T-cell (primary cell): ENCODE measurements around the gene FBXL14. TPM values are rescaled to one million over a fixed set of nuclear protein-coding genes. Genes with fewer than 3 reads are reported as not detected.

Experiments
- ATAC-seq, 4 experiments: fragments of 200-7000 bp in 3 of 4; fragments of 150-1000 bp in 1 of 4; cut with Tn5 transposase; replicated peaks in 1 of 4; 1 replicate in 3 of 4; 2 replicates in 1 of 4; pipeline ENCODE4 v1.10.0; 2021; ENCODE audit warnings: moderate library complexity in 3 of 4, mild to moderate bottlenecking in 2 of 4, moderate number of reproducible peaks in 1 of 4
- CTCF ChIA-PET, 2 donors: fragments of 300-600 bp; sonication (Branson Sonifier 250); formaldehyde crosslinking; loops; one replicate each; lab custom pipeline; 2022; ENCODE audit warnings: antibody characterized with exemption in 2 of 2; lab: Charles Lee
- POLR2A ChIA-PET, 2 donors: fragments of 300-600 bp; sonication (Branson Sonifier 250); formaldehyde crosslinking; loops; one replicate each; lab custom pipeline; 2022; ENCODE audit warnings: antibody characterized with exemption in 2 of 2; lab: Charles Lee
- DNase-seq, 35 experiments: peaks; one replicate each; pipeline versions ENCODE4 v3.0.0 to v3.0.0-alpha.2; 2013 to 2023
- H3K27ac ChIP-seq: one replicate; pipeline ENCODE4 v1.5.1; 2013; ENCODE audit warnings: low read length
- H3K27me3 ChIP-seq, 2 experiments: replicated peaks in 1 of 2; 1 replicate in 1 of 2; 2 replicates in 1 of 2; pipeline versions ENCODE4 v1.6.1 to v1.7.0; 2013; ENCODE audit warnings: low read length in 1 of 2, mixed read lengths in 1 of 2; ENCODE audit not compliant: control insufficient read depth in 2 of 2, insufficient read depth in 2 of 2; ENCODE audit errors: extremely low read depth in 1 of 2
- H3K36me3 ChIP-seq, 2 donors: 1 replicate in 1 of 2; 2 replicates in 1 of 2; pipeline versions ENCODE4 v1.6.1 to v1.7.0; 2013; ENCODE audit warnings: low read length in 1 of 2; ENCODE audit not compliant: control insufficient read depth in 2 of 2, insufficient read depth in 1 of 2; ENCODE audit errors: extremely low read depth in 1 of 2
- H3K4me1 ChIP-seq, 2 experiments: 1 replicate in 1 of 2; 2 replicates in 1 of 2; pipeline versions ENCODE4 v1.6.1 to v1.7.0; 2013; ENCODE audit warnings: low read length in 2 of 2, mixed read lengths in 1 of 2; ENCODE audit not compliant: insufficient read depth in 2 of 2, control insufficient read depth in 1 of 2; ENCODE audit errors: extremely low read depth in 1 of 2
- H3K4me3 ChIP-seq, 2 donors: 1 replicate in 1 of 2; 2 replicates in 1 of 2; pipeline versions ENCODE4 v1.5.1 to v1.7.0; 2013; ENCODE audit warnings: mild to moderate bottlenecking in 2 of 2, low read length in 1 of 2, moderate library complexity in 1 of 2; ENCODE audit not compliant: control insufficient read depth in 1 of 2; ENCODE audit errors: extremely low read depth in 1 of 2
- H3K9me3 ChIP-seq: 2 replicates; pipeline ENCODE4 v1.7.0; 2013
- H3K27ac Mint-ChIP-seq, 2 donors: one replicate each; pipeline ENCODE4 v1.8.0; 2020 to 2021; ENCODE audit warnings: mild to moderate bottlenecking in 2 of 2, mixed read lengths in 2 of 2
- H3K27me3 Mint-ChIP-seq, 2 donors: one replicate each; pipeline ENCODE4 v1.8.0; 2021 to 2022; ENCODE audit warnings: mixed read lengths in 2 of 2
- H3K36me3 Mint-ChIP-seq: one replicate; pipeline ENCODE4 v1.8.0; 2021; ENCODE audit warnings: mixed read lengths
- H3K4me1 Mint-ChIP-seq, 3 donors: one replicate each; pipeline ENCODE4 v1.8.0; 2020 to 2022; ENCODE audit warnings: mixed read lengths in 3 of 3, mild to moderate bottlenecking in 1 of 3
- H3K4me3 Mint-ChIP-seq, 3 donors: one replicate each; pipeline ENCODE4 v1.8.0; 2020 to 2022; ENCODE audit warnings: mild to moderate bottlenecking in 3 of 3, mixed read lengths in 3 of 3, moderate library complexity in 3 of 3
- H3K9me3 Mint-ChIP-seq, 3 donors: one replicate each; pipeline ENCODE4 v1.8.0; 2020 to 2022; ENCODE audit warnings: mixed read lengths in 3 of 3
- WGBS: methylation state at CpG from one replicate; pipeline ENCODE4 v1.1.5; 2013; ENCODE audit warnings: missing lambda C conversion rate; ENCODE audit not compliant: insufficient coverage; 5-methylcytosine and 5-hydroxymethylcytosine counted together
- total RNA-seq, 35 experiments: library from RNA in 6 of 35; stranded (reverse) in 6 of 35; fragments of 120-200 nt in 1 of 35; gene quantifications; one replicate each; pipeline versions ENCODE4 v1.2.1 to v1.2.4 and lab custom pipeline; 2013 to 2026

The FBXL14 gene
- total RNA-seq, 5 donors from 2014 or later (not counting 1 experiment from before 2014, with no cell fraction given), result 27.3 to 48.7 (median 42.5) TPM

DNA sequence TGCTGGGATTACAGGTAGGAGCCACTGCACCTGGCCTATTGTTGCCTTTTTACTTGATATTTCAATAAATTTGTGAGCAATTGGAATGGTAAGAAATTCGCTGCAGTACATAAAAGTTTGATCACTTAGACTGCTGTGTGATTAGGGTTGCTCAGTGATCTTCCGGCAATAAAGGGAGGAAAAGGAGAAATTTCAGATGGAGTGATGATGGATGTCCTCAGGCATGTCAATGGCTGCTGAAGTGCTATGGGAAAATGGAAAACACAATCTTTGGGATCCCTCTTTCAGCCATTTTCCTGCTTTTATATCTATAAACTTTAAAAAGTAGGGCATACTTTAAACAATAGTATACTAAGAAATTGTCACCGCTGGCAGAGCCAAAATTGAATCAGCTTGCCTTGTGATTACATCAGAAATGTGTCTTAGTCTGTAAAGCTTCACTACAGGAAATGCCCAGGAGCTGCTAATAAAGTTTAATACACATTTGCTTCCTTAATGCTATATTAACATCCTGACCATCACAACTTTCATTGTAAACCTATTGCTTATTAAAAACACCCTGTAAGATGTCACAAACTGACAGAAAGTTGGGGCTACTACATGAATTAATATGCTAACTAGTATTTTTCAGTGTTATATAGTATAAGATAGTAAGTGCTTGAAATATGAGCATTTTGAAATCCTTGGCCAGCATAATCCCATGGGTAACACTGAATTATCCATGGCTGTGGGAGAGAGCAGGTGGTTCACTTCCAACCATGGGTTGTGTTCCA, 13.7 kb upstream of the FBXL14 start:
- no peak overlapping the region for H3K27ac ChIP-seq
- Mint-ChIP-seq H3K27me3 (peaks cover 0 to 3% of the 10 kb centered on the region in 2 donors), H3K4me1 (peaks cover 13 to 17% (median 16%) of the 10 kb centered on the region in 3 donors), H3K36me3 (no peaks in the 10 kb centered on the region), H3K4me3 (no peak overlapping the region), H3K9me3 (no peaks in the 10 kb centered on the region), H3K27ac (no peak overlapping the region)
- DNase-seq (no peak), ATAC-seq (no peak)
- POLR2A ChIA-PET, result no interaction called here
- no peaks in the 10 kb centered on the region for H3K36me3 ChIP-seq
- peaks cover 0 to 9% of the 10 kb centered on the region in 2 experiments for H3K27me3 ChIP-seq
- CTCF ChIA-PET, result interaction anchor here in 1 of 2 donors (0.6 to 2.2 kb wide), 3 partner anchors 22 to 491 kb away, joined by 3 to 6 read pairs (median 3); no protein-coding TSS in a partner anchor
- no peak overlapping the region for H3K4me3 ChIP-seq
- no peaks in the 10 kb centered on the region for H3K9me3 ChIP-seq
- WGBS, result no CpG with 5 or more reads among the region's 3 CpGs
- H3K4me1 ChIP-seq, result peaks cover 0 to 10% of the 10 kb centered on the region in 2 experiments

DNA sequence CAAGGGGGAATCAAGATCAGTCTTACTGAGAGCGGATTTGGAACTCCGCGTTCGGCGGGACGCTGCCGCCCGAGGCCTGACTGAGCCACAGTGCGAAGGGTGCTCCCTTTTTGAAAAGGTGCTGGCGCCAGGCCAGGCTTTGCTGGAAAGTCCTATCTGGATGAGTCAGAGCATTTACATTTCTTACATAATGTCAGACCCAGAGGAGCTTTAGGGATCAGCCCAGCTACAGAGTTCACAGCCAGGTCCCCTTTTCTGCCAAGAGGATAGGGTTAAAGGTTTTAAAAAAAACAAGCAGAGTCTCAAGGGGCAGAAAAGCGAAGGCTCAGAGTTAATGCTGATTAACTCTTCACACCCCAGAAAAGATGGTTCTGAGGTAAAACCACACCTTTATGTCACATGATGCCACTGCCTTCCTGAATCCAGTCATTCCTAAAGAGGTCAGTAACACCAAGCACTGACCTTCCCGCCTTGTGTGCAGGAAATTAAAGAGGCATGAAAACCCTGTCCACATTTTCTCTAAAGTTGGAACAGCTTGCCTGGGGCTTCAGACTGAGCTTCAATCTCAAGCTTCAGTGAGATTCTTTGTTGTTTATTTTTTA, 11.7 kb upstream of the FBXL14 start:
- Histone ChIP-seq H3K4me1 (peaks cover 8 to 25% of the 10 kb centered on the region in 2 experiments), H3K4me3 (no peak overlapping the region), H3K9me3 (no peaks in the 10 kb centered on the region), H3K27me3 (peaks cover 0 to 7% of the 10 kb centered on the region in 2 experiments), H3K36me3 (no peaks in the 10 kb centered on the region), H3K27ac (no peak overlapping the region)
- no peaks in the 10 kb centered on the region for H3K36me3 Mint-ChIP-seq
- H3K4me3 Mint-ChIP-seq, result peak overlapping the region; percentile 76 to 85 (median 79)
- CTCF ChIA-PET, result interaction anchor here (0.7 to 2.8 kb wide), 8 partner anchors 14 to 704 kb away, joined by 3 to 37 read pairs (median 4); no protein-coding TSS in a partner anchor
- DNase-seq (peak in 10 of 35 experiments; percentile 20 to 57 (median 29)), ATAC-seq (no peak)
- POLR2A ChIA-PET, result no interaction called here
- H3K27me3 Mint-ChIP-seq, result peaks cover 0 to 3% of the 10 kb centered on the region in 2 donors
- no peak overlapping the region for H3K27ac Mint-ChIP-seq
- H3K9me3 Mint-ChIP-seq, result no peaks in the 10 kb centered on the region
- 51% methylated on average over 9 of the region's 12 CpGs for WGBS
- H3K4me1 Mint-ChIP-seq, result peaks cover 28 to 36% (median 35%) of the 10 kb centered on the region in 3 donors

DNA sequence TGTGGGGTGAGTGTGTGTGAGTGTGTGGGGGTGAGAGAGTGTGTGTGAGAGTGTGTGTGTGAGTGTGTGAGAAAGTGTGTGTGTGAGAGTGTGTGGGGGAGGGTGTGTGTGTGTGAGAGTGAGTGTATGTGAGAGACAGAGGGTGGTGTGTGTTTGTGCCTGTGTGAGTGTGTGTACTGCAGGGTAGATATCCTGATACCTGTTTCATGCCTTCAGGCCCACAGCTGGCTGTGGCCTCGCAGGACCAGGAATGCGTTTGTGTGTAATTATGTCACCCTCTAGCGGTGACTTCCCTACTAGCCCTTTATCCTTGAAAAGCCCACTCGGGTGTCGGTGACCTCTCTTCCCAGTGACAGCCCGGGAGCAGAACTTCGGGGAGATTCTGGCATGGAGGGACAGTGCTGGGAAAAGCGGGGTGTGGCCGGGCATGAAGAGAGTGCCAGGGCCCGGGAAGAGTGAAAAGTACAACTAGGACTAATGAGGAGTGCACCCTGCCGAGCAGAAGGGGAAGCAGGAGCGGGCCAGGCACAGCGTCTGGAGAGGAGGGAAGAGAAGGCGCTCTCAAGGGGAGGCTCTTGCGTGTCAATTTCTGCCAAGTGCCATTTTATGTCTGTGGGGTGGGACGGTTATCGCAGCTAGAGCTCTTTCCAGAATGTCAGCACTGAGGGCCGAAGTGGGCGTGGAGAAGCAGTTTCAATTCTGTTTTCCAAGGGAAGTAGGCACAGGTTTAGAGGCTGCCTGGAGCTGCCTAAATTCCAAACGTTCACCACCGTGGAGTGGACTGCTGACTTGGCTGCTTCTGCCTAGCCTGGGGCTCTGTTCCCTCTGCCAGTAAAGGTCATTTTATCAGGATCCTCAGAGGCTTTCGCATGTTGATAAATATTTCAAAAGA, 11.0 kb upstream of the FBXL14 start:
- Histone ChIP-seq H3K36me3 (no peaks in the 10 kb centered on the region), H3K4me3 (peak overlapping the region; percentile 40 to 58), H3K27me3 (peaks cover 0 to 7% of the 10 kb centered on the region in 2 experiments), H3K27ac (no peak overlapping the region), H3K4me1 (peaks cover 8 to 28% of the 10 kb centered on the region in 2 experiments), H3K9me3 (no peaks in the 10 kb centered on the region)
- H3K36me3 Mint-ChIP-seq, result no peaks in the 10 kb centered on the region
- 12% methylated on average over 18 of the region's 22 CpGs for WGBS
- POLR2A ChIA-PET, result interaction anchor here in 1 of 2 donors (0.5 kb wide), 1 partner anchor 53 kb away, joined by 3 read pairs; no protein-coding TSS in a partner anchor
- no peaks in the 10 kb centered on the region for H3K9me3 Mint-ChIP-seq
- peaks cover 0 to 3% of the 10 kb centered on the region in 2 donors for H3K27me3 Mint-ChIP-seq
- peak overlapping the region; percentile 23 to 64 for H3K27ac Mint-ChIP-seq
- H3K4me3 Mint-ChIP-seq, result peak overlapping the region; percentile 76 to 85 (median 79)
- peaks cover 33 to 43% (median 41%) of the 10 kb centered on the region in 3 donors for H3K4me1 Mint-ChIP-seq
- peak; percentile 65 to 79 (median 67) for ATAC-seq
- CTCF ChIA-PET, result interaction anchor here (0.7 to 2.8 kb wide), 8 partner anchors 13 to 703 kb away, joined by 3 to 37 read pairs (median 4); no protein-coding TSS in a partner anchor
- peak in 34 of 35 experiments; percentile 27 to 86 (median 48) for DNase-seq

DNA sequence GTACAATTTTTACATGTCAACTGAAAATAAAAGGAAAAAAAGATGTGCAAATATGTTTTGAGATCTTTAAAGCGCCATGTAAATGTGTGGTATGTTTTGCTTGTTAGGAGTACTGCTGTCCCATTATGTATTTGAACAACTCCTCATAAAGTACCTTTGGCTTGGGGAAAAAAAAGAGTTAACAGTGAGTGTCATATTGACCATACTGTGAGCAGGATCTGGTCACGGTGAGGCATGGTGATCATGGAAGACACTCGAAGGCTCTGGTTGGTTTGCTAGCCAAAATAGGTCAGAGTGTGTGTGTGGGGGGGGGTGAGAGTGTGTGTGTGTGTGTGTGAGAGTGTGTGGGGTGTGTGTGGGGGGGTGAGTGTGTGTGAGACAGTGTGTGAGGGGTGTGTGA, 10.1 kb upstream of the FBXL14 start:
- Mint-ChIP-seq H3K4me3 (no peak overlapping the region), H3K36me3 (no peaks in the 10 kb centered on the region), H3K27ac (peak overlapping the region in 1 of 2 donors; percentile 55), H3K4me1 (peaks cover 33 to 44% (median 41%) of the 10 kb centered on the region in 3 donors), H3K9me3 (no peaks in the 10 kb centered on the region), H3K27me3 (peaks cover 0 to 3% of the 10 kb centered on the region in 2 donors)
- WGBS, result 69% methylated on average over 2 of the region's 3 CpGs
- H3K4me3 ChIP-seq, result no peak overlapping the region
- peaks cover 8 to 28% of the 10 kb centered on the region in 2 experiments for H3K4me1 ChIP-seq
- POLR2A ChIA-PET, result no interaction called here
- no peak for DNase-seq
- no peaks in the 10 kb centered on the region for H3K36me3 ChIP-seq
- CTCF ChIA-PET, result interaction anchor here (0.6 to 4.2 kb wide), 7 partner anchors 12 to 775 kb away, joined by 3 to 75 read pairs (median 7); no protein-coding TSS in a partner anchor
- no peak overlapping the region for H3K27ac ChIP-seq
- no peak for ATAC-seq
- H3K27me3 ChIP-seq, result peaks cover 0 to 7% of the 10 kb centered on the region in 2 experiments
- H3K9me3 ChIP-seq, result no peaks in the 10 kb centered on the region

GRCh38 chr12:1603269-1603993, 9.1 kb upstream of the FBXL14 start:
- peak overlapping the region; percentile 31 to 85 (median 44) for H3K4me3 Mint-ChIP-seq
- ATAC-seq (no peak), DNase-seq (no peak)

More at GRCh38 chr12:1603269-1603993, 9.1 kb upstream of the FBXL14 start:
- H3K36me3 ChIP-seq, result no peaks in the 10 kb centered on the region
- Mint-ChIP-seq H3K9me3 (no peaks in the 10 kb centered on the region), H3K4me1 (peaks cover 33 to 44% (median 41%) of the 10 kb centered on the region in 3 donors), H3K36me3 (no peaks in the 10 kb centered on the region), H3K27me3 (peaks cover 0 to 3% of the 10 kb centered on the region in 2 donors), H3K27ac (peak overlapping the region; percentile 97 to 98)
- H3K27me3 ChIP-seq, result peaks cover 0 to 7% of the 10 kb centered on the region in 2 experiments
- H3K4me1 ChIP-seq, result peaks cover 8 to 28% of the 10 kb centered on the region in 2 experiments
- no peak overlapping the region for H3K4me3 ChIP-seq
- POLR2A ChIA-PET, result interaction anchor here in 1 of 2 donors (1.5 kb wide), 1 partner anchor 20 kb away, joined by 3 read pairs; no protein-coding TSS in a partner anchor
- H3K9me3 ChIP-seq, result no peaks in the 10 kb centered on the region
- H3K27ac ChIP-seq, result no peak overlapping the region
- whole genome bisulfite sequencing, result 100% methylated on average over 2 of the region's 7 CpGs
- CTCF ChIA-PET, result interaction anchor here (0.5 to 4.2 kb wide), 18 partner anchors 9 to 1031 kb away, joined by 3 to 75 read pairs (median 4); no protein-coding TSS in a partner anchor
